HG02610 (cell line): Measurements from ENCODE around the gene PSMB11.

ENCODE experiments used
- ATAC-seq: cut with Tn5 transposase; IDR thresholded peaks from one replicate; pipeline ENCODE4 v1.9.1; 2021; ENCODE audit warnings: mild to moderate bottlenecking, moderate library complexity; ENCODE audit not compliant: unreplicated experiment

Gene PSMB11

GRCh38 chr14:23043145-23043544 is 1.1 kb downstream of the PSMB11 start:
- ATAC-seq = no peak

- ATAC-seq = no peak
Observed at GRCh38 chr14:23043754-23044153, 1.7 kb downstream of the PSMB11 start.

- no peak for ATAC-seq
Observed at GRCh38 chr14:23044840-23045239, 2.8 kb downstream of the PSMB11 start.

GRCh38 chr14:23045419-23046357 is 3.7 kb downstream of the PSMB11 start:
- no peak for ATAC-seq

GRCh38 chr14:23047034-23047634 is 5.1 kb downstream of the PSMB11 start:
- no peak for ATAC-seq

GRCh38 chr14:23047751-23048693 is 6.0 kb downstream of the PSMB11 start:
- ATAC-seq = no peak

- ATAC-seq = no peak
Observed at GRCh38 chr14:23049011-23049410, 7.0 kb downstream of the PSMB11 start.

GRCh38 chr14:23051141-23052057 is 9.4 kb downstream of the PSMB11 start:
- no peak for ATAC-seq

- ATAC-seq = no peak
Observed at GRCh38 chr14:23052182-23052623, 10.2 kb downstream of the PSMB11 start.

GRCh38 chr14:23052671-23053070 is 10.7 kb downstream of the PSMB11 start:
- ATAC-seq = no peak

- no peak for ATAC-seq
Observed at GRCh38 chr14:23053426-23053825, 11.4 kb downstream of the PSMB11 start.

- no peak for ATAC-seq
Observed at GRCh38 chr14:23054000-23054811, 12.2 kb downstream of the PSMB11 start.

GRCh38 chr14:23055147-23055550 is 13.1 kb downstream of the PSMB11 start:
- no peak for ATAC-seq

GRCh38 chr14:23055621-23056144 is 13.7 kb downstream of the PSMB11 start:
- no peak for ATAC-seq

GRCh38 chr14:23056145-23056955 is 14.3 kb downstream of the PSMB11 start:
- ATAC-seq = peak; percentile 55

GRCh38 chr14:23056956-23057756 is 15.1 kb downstream of the PSMB11 start, which contains the start of gene CDH24:
CDH24 (minus strand) TSS chr14:23057520; CDS start chr14:23055733, 1,787 bp downstream.
- ATAC-seq = no peak
